ENCODE data around the gene PLVAP.

GRCh38 chr19:17390665-17391370, 13.7 kb upstream of the PLVAP start:
- TF ChIP-seq CTCF (IDR thresholded peaks at IDR 0.05) (peak in 5 of 7 experiments; percentile 40 to 84 (median 72)), EP300 (IDR thresholded peaks at IDR 0.05) (no peak), POLR2A (IDR thresholded peaks at IDR 0.05) (no peak)

Data from stomach (tissue), 4 donors.